HG03139 (cell line): ENCODE measurements around the gene C14orf180.

Experiments
- ATAC-seq: cut with Tn5 transposase; IDR thresholded peaks from one replicate; pipeline ENCODE4 v1.9.1; 2021; ENCODE audit not compliant: unreplicated experiment

C14orf180 gene

DNA sequence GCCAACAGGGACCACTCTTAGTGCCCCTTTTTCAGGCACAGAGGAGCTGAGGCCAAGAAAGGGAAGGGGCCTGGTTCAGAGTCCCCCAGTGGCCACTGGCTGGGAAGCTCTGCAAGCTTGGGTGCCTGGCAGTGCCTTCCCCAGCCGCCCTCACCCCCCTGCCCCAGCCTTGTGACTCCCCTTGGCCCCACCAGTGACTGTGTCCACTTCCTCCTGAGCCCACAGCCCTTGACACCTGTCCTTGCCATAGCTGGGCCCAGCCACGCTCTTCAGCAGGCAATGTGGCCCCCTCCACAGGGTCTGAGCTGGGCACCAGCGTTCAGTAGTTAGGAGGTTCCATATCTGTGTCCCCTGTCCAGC, 19.0 kb upstream of the C14orf180 start:
- ATAC-seq = no peak

DNA sequence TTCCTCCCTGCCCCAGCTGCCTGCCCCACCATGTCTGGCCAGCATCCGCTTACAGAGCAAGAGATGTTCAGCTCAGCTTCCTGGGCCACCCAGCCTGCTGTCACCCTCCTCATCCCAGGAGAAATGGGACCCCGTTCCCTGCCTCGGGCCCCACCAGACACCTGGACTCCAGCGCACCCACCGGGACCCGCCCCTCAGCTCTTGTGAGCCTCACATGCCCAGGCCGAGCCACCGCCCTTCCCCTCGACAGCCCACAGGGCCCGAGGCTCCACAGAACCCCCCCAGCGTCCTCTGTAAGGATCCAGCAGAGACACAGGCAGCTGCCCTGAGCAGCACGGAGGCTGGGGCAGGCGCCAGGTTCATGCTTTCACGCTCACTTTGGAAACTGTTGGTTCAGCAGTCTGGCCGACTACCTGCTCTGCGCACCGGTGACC, 18.4 kb upstream of the C14orf180 start:
- no peak for ATAC-seq

DNA sequence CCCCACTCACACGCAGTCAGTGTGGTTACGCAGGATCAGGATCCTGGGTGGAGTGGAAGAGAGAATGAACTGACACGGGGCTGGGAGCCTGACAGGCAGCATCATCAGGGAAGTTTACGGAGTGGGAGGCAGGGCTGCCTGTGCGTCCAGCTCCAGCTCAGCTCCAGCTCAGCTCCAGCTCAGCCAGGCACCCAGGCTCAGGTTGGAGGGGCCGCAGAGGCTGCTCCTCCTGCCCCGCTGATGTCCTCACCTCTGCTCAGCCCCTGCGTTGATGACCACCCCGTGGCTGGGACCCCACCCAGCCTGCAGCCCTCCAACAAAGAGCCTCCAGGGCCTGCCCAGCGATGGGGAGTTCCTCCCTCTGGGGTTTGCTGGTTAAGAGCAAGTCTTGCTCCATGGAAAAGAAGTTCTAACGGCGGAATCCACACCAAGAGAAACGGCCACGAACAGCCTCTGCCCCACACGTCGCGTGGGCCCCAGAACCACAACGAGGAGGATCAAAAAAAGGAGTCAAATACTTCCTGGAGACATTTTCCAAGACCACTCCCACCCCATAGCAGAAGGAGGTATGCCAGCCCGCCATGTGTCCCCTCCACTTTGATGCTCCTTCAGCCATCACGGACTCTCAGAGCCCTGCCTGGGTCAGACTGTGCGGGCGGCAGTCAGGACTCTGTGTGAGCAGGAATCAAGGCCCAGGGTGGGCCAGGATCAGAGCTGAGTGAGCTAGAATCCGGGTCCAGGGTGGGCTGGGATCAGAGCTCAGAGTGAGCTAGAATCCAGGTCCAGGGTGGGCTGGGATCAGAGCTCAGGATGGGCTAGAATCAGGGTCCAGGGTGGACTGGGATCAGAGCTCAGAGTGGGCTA, 17.7 kb upstream of the C14orf180 start:
- ATAC-seq = no peak

DNA sequence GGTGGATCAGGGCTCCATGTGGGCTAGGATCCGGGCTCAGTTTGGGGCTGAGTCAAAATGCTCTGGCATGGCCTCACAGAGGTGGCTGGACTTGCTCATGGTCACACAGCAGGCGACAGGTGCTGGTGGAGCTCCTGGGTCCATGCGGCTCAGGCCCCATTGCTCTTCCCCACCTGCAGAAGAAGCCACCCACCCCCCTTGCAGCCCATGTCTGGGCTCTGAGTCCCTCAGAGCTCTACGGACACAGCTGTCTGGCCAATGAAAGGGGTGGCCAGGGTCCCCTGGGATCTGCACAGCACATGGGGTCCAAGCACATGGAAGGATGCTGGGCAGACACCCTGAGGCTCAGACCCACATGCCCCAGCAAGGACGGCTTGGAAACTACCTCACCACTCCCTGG, 17.0 kb upstream of the C14orf180 start:
- no peak for ATAC-seq

DNA sequence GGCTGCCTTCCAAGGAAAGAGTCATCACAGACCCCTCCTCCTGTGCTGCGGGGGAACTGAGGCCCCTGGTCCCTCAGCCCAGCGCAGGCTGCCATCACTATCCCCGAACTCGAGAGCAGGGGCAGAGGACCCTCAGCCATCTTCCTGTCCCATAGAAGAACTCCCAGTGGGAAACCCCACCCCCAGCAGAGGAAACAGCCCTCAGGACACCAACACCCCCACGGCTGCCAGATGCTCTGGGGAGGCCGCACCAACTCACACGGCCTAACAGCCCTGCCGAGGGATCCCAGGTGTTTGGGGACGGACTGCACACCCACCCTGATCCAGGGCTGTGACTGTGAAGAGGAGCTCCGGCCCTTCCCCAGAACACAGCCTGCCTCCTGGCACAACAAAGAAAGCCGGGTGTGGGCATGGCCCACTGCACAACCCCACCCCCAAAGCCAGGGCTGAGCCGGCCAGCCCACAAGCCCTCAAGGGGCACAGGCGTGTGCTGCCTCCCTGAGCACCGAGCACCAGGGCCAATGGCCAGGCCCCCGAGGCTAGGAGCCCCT, 16.3 kb upstream of the C14orf180 start:
- ATAC-seq = no peak

DNA sequence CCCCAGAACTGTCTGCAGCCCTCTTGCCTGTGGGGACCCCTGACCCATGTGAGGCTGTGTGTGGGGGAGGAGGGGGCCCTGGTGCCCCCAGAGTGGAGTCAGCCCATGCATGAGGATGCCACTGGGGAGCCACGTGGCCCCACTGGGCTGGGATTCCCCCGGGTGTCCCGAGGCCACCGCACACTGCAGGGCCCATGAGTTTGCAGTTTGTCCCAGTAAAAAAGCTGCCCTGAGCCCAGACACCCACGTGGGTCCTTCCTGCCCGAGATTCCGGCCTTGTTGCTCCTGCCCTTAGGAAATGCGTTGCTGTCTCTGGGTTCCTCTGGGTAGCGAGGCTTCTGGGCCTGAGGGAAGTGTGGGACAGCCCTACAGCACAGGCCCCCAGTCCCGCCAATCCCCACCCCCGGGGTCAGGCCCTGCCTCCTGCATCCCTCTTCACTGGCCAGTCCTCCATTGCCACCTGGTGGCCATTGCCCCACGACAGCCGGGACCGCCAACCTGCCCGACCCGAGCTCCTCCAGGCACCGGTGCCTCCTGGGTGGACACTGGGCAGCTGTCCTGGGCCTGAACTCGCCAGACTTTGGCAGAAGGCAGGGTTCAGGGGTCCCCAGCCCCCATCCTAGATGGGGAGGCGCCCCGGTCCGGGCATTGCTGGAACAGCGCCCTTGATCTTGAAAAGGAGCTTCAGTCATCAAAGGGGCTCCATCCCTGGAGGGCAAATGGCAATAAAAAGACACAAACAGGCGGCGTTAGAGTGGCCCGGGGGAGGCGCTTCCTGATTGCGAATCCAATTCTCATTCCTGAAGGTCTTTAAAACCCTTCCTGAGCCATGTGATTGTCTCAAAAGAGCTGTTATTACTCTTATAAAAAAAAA, 15.6 kb upstream of the C14orf180 start:
- ATAC-seq = no peak

DNA sequence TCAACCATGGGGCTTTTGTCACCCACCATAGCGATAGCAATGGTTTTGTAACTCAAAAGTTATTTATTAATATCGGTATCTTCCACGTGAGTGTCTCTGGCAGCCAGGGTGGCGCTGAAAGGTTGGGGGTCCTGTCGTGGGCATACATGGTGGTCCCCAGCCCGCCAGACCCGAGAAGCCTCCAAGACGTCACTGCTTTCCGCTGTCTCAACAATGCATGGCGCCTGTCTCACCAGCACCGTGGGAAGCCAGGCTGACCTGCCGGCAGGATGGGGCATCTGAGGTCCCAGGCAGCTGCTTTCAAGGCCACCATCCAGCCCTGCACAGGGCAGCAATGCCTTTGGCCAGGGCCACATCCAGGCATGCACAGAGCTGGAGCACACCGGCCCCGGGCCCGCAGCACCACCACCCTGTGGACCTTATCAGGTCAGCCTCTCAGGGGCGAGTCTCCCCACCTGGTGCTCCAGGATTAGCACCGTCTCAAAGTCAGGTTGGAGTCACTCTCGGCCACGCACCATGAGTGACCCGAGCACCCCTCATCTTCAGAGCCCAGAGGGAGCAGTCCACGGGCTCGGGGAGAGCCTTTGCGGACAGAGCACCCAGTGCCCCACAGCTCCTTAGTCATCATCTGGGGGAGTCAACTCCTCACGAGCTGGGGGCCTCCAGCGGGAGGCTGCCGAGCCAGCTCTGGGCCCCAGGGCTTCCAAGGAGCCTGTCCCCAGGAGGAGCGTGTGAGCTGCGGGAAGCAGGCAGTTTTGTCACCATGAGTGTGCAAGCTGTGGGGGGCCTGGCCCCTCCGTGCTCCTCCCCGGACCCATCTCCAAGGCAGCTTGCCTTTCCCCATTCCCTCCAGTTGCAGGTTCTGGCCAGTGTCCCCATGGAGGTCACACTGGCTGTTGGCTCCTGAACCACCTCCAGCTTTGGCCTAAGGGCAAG, 14.6 kb upstream of the C14orf180 start:
- ATAC-seq = no peak

DNA sequence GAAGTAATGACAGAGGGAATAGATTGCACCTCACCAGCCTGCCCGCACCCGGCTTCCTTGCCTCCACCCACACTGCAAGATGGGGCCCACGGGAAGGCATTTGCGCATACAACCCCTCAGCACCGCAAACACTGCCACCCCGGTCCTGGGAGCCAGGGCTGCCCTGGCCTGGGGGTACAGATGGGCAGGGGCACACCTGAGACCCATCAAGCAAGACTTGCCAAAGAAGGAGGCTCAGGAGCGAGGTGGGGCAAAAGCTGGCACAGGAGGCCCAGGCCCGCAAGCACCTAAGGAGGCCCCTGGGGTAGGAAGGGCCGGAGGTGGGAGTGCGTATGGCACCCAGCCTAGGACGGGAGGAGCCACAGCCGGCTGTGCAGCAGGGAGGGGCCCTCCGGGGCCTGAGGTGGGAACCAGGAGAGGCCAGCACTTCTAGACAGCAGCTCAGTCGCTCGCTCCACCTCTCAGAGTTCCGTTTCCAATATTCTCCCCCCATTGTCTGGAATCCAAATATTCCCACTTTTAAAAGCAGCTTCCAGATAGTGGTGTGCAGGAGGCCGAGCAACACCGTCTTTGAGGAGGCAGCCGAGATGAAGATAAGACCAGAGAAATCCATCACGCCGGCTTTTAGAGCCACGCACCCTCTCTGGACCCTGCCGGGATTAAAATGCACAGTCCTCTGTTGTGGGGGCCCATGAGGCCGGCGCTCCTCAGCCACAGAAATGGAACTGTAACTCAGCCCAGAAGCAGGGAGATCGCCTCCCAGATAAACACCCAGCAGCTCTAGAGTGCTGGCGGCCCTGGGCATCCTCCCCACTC, 12.2 kb upstream of the C14orf180 start:
- ATAC-seq = no peak

DNA sequence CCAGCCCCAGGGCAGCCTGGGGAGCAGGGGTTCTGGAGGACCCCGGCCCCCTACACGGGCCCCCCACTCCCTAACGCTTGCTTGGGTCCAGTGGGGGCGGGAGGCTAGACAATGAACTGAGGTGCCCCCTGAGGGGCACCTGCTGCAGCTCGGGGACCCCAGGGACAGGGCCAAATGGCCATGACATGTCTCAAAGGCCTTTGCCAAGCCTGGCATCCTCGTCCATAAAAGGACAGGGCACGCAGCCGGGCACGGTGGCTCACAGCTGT, 11.7 kb upstream of the C14orf180 start:
- no peak for ATAC-seq

DNA sequence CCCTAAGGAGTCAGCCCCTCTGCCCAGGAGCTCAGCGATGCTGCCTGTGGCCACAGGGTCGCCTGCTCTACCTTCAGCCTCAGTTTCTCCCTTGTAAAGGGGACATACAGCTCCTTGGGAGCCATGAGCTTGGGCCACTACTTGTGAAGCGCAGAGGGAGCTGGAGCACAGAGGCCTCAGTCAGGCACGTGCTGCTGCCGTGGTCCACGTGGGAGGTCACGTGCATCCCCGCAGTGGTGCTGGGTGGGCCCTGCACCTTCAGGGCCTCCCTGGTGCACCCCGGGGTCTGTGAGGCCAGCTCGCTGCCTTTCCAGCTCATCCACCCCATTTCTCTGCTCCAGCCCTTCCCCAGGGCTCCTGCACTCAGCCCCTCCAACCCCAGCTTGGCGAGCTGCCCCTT, 10.9 kb upstream of the C14orf180 start:
- ATAC-seq = no peak

DNA sequence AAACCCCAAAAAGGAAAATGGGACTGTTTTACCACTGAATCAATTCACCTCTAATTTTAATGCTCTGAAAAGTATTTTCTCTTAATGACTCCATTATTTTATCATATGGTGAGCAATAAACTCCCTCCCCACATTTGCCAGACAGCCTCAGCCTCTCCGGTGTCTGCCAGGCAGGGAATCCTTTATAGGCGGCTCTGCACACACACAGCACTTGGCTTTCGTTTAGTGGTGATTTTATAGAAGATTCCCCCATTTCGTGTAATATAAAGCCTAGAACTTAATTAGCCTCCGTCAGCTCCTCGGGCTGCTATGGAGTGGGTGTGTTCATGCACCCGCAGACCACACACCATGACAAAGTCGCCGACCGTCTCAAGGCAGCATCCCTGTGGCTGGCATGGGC, 10.1 kb upstream of the C14orf180 start:
- no peak for ATAC-seq

DNA sequence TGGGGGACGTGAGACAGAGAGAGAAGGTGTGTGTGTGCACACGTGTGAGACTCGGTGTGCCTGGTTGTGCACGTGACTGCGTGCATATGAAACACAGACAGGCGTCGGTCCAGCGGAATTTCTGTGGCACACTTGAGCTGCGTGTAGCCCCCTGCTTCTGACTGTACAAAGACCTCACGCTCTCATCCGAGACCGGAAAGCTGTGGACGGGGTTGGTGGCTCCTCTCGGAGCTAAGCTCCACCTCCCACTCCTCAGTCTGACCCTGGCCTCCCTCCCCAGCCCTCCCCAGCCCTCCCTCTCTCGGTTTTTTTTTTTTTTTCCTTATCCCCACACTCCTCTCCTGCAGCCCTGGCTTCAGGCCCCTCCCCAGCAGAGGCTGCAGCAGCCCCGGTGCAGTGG, 8.3 kb upstream of the C14orf180 start:
- no peak for ATAC-seq

DNA sequence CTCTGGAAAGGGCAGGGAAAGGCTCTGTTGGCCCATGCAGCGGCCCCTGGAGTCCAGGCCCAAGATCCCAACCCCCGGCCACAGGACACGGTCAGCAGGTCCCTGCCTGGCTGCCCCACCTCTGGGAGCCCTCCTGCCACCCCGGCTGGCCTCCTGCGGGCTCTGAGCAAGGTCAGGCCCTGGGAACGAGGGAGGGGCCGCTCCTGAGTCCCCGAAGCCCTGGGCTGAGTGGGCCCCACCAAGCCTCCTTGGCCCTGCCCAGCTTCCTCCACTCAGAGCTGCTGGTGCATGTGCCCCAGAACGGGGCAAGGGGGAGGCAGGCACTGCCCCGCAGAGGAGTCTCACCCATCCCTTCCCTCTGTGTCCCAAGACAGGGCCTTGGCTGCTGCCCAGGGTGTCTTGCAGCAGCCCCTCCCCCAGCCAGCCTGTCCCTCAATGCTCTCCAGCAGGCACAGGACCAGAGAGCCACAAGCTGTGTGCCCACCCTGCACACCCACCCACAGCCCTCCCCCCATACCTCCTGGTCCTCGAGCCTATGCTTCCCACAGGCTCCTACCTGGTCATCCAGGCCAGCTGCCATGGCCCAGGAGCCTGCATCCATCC, 7.4 kb upstream of the C14orf180 start:
- no peak for ATAC-seq

DNA sequence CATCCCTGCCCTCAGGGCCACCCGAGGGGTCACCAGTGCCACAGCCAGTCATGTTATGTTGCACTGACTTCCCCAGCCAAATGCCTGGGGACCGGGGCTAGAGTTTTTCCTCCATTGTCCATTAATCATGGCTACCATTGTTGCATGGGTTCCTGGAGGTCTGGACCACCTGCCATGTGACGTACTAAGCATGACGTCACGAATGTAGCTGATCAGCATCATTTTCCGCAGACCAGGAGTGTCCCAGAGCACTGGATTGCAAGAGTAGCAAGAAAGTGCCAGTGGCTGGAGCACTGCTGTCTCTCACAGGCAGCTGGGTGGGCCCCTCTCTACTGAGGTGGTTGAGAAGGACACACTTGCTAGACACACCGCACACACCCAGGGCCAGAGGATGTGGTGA, 6.9 kb upstream of the C14orf180 start:
- no peak for ATAC-seq

DNA sequence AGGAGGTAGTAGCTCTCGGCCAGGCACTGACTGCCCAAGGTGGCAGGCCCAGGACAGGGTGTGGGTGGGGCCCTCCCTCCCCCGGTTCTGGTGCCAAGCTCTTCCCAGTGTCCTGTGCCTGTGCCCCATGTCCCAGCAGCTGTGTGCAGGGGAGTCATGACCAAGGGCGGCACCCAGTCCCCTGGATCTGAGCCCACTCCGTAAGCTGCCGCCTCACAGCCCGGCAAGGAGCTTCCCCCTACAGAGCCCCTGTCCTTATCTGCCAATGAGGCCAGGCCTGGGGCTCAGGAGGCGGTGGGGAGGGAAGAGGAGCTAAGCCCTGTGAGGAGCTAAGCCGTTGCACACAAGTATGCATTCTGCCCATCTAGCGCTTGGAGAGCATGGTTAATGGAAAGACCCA, 5.6 kb upstream of the C14orf180 start:
- no peak for ATAC-seq

DNA sequence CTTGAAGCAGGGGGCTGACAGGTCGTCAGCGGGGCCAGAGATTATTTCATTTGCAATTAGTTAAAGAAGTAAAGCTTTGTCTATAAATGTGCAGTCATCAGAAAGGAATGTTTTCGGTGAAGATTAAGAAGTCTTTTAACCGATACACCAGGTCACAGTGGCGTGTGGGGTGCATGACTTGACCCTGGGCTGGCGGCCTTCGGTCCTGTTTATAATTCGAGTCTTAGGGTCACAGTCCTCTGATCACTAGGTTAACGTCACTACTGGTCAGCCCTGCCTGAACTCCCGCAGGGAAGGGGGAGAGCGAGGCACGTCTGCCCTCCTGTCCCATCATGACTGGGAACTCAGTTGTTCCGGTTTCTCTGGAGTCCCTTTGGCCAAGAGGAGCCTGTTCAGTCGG, 5.0 kb upstream of the C14orf180 start:
- ATAC-seq = no peak

DNA sequence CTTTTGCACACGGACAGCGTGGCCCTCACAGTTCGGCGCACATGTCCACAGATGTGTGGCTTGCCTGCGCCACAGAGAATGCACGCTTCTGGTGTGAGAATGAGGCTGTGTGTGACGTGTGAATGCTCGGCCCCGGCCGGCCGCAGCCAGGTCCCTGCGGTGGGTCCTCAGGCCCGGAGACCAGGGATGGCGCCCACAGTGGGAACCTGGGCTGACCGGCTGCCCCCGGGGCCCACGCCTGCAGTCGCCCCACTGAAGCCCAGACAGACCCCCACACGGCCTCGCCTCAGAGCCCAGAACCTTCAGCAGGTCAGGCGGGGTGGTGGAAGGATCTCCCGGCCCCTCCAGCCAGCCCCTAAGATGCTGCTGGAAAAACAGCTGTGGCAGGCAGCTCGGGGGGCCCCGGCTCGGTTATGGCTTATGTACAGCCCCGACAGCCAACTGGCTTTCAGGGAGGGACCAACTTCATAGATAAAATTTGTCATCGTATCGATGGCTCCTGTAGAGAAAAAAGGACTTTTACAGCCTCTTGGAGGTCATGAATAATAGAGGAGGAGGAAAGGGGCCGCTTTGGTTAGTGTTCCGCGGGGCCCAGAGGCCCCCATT, 4.5 kb upstream of the C14orf180 start:
- ATAC-seq = no peak

DNA sequence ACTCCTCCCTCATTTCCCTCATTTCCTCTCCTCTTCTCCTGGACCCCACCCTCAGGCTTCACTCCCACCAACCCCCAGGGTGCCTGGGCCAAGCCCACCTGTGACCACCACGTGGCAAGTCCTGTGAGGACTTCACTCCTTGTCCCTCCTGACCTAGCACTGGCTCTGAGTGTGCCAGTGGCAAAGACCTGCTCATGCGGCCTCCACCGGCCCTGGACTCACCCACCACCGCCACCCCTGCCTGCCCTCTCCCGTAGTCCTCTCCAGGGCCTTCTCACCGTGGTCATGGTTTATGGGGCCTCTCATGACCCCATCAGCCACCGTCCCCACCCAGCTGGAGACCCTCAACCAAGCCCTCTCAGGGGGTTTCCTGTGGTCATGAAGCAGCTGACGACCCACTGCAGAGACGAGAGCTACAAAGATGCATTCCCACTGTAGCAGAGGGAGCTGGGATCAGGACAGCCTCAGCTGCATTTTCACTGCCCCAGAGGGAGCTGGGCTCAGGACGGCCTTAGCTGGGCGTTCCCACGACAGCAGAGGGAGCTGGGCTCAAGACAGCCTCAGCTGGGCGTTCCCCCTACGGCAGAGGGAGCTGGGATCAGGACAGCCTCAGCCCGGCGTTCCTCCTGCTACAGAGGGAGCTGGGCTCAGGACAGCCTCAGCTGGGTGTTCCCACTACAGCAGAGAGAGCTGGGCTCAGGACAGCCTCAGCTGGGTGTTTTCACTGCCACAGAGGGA, 3.2 kb upstream of the C14orf180 start:
- no peak for ATAC-seq

DNA sequence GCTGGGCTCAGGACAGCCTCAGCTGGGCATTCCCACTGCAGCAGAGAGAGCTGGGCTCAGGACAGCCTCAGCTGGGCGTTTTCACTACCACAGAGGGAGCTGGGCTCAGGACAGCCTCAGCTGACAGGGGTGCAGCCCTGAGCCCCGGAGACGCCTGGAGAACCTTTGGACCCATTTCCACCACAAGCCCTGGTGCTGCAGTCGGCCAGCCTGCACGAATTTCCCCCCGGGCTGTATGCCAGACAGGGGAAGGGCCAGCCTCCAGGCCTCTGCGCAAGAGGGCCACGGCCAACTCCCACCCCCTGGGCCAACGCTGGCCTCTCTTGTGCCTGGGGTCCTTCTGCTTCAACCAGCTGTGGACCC, 2.6 kb upstream of the C14orf180 start:
- no peak for ATAC-seq
